ENCODE measurements around the gene DOK3.

The DOK3 gene

DNA sequence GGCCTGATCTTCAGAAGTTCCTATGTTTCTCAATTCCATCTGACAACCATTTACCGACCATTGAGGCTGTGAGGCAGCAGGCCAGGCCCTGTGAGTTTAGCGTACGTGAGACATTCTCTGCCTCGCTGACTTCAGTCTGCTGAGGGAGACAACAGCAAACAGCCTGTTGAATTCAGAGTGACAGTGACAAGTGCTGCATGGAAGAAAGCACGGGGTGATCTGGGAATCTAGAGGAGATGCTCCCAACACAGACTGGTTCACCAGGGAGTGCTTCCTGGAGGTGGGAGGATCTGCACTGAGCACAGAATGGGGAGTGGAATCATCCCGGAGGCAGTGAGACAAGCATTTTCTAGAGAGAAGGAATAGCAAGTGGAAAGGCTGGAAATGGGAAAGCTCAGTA, 17.2 kb upstream of the DOK3 start:
- in situ Hi-C loops (cut with MboI; ENCODE audit: low sequenced_read_pairs), result no loop called here
- peaks cover 48% of the 10 kb centered on the region for H3K36me3 ChIP-seq (replicated peaks)
- DNase-seq (ENCODE audit: low spot score in 2 of 2), result no peak
- no peaks in the 10 kb centered on the region for H3K4me1 ChIP-seq
- no peak overlapping the region for H3K4me3 ChIP-seq
- no peaks in the 10 kb centered on the region for H3K27me3 ChIP-seq (ENCODE audit: low read depth)
- no peaks in the 10 kb centered on the region for H3K9me3 ChIP-seq

DNA sequence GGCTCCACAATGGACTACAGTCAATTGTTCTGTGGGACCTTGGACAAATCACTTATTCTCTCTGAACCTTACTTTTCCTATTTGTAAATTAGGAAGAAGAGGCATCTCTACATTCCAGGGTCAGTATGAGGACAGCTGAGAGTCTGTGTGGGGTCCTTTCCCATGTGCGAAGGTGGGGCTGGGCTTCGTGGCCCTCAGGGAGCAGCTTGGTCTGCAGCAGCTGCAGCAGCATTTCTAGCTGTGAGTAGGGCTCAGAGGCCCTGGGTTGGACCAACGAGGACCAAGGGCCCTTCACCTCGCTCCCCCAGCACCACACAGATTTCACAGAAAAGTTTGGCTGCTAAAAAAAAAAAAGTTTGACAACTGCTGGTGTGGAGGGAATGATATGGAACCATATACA, 16.6 kb upstream of the DOK3 start:
- DNase-seq (ENCODE audit: low spot score in 2 of 2), result no peak
- Histone ChIP-seq H3K36me3 (replicated peaks) (peaks cover 50% of the 10 kb centered on the region), H3K9me3 (no peaks in the 10 kb centered on the region), H3K4me3 (no peak overlapping the region), H3K27me3 (ENCODE audit: low read depth) (no peaks in the 10 kb centered on the region), H3K4me1 (no peaks in the 10 kb centered on the region)
- in situ Hi-C loops (cut with MboI; ENCODE audit: low sequenced_read_pairs), result no loop called here

DNA sequence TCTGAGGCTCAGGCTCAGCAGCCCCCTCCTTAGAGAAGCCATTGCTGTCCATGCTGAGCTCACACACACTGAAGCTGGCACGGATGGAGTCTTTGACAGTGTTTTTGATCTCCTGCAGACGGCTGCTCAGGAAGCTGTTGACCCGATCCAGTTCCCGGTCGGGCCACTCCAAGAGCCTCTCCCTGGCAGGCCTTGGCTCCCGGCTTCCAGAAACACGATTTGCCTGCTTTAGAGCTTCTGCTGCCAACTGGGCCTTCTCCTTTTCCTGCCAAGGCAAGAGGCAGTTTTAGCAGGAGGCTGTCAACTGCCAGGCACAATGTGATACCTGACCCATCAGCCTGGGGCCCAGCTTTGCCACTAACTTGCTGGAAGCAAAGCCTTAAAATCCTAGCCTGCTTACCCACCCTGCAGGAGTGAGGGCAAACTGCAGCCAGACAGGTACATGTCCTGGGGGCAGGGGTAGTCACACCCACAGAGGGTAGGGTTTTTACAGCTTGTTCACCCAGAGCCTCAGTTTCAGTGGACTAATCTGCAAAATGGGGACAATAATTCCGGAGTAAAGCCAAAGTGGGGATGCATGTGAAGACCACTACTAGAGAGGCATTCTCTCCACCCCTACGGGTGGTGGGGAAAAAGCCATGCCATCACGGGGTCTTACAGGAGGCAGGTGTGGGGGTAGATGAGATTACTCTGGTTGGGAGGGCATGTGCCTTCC, 15.5 kb upstream of the DOK3 start:
- Histone ChIP-seq H3K9me3 (no peaks in the 10 kb centered on the region), H3K4me1 (no peaks in the 10 kb centered on the region), H3K36me3 (replicated peaks) (peaks cover 51% of the 10 kb centered on the region), H3K27me3 (ENCODE audit: low read depth) (no peaks in the 10 kb centered on the region), H3K4me3 (no peak overlapping the region)
- in situ Hi-C loops (cut with MboI; ENCODE audit: low sequenced_read_pairs), result no loop called here
- DNase-seq (ENCODE audit: low spot score in 2 of 2), result no peak

DNA sequence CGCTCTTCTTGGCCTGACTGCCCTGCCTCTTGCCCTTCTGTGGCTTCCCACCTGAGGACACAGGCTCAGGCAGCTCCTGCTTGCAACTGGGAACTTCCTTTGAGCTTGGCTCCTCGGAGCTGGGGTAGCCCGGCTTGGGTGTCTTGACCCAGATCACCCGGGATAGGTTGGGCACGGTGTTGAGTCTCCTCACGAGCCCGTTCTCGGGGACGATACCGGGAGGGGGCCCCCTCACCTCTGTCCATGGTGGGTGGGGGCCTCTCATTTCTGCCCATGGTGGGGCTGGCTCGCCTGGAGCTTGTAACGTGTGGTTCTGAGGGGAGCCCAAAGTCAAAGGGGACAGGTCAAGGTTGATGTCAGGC, 14.9 kb upstream of the DOK3 start:
- Histone ChIP-seq H3K27me3 (ENCODE audit: low read depth) (no peaks in the 10 kb centered on the region), H3K4me3 (no peak overlapping the region), H3K9me3 (no peaks in the 10 kb centered on the region), H3K36me3 (replicated peaks) (peaks cover 48% of the 10 kb centered on the region), H3K4me1 (no peaks in the 10 kb centered on the region)
- no peak for DNase-seq (ENCODE audit: low spot score in 2 of 2)
- in situ Hi-C loops (cut with MboI; ENCODE audit: low sequenced_read_pairs), result no loop called here

DNA sequence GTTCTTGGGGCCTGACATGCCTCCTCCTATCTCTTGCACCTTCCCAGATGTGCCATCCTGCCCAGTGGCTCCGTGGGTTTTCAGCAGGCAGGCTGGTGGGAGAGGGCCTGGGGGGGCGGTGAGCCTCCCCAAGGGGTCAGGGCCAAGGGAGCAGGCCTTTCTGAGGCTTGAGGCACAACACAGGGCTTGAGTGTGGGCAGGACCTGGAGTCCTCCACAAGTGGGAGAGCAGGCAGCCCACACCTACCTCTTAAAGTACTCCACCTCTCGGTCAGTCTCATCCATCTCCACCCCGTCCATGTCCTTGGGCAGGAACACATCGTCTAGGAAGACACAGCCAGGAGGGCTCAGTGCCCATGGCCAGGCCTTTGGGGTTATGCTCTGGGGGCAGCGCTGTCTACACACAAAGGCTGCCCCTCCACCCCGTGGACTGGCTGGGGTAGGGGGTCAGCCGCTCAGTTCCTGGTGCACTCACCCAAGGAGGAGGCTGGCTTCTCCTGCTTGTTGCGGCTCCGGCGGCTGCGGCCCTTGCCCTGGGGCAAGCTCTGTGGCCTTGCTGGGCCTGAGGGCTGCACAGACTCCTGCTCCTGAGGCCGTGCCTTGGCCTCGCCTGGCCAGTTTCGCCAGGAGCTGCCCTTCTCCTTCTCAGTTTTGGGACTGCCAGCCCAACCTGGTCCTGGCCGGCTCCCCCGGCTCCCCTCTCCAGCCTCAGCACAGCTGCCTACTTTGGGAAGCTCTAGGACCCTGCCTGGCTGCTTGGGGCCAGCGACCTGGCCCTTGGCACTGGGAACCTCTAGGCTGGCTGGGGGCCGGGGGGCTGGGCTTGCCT, 14.3 kb upstream of the DOK3 start:
- Histone ChIP-seq H3K9me3 (no peaks in the 10 kb centered on the region), H3K36me3 (replicated peaks) (peaks cover 44% of the 10 kb centered on the region), H3K27me3 (ENCODE audit: low read depth) (no peaks in the 10 kb centered on the region), H3K4me1 (no peaks in the 10 kb centered on the region), H3K4me3 (no peak overlapping the region)
- DNase-seq (ENCODE audit: low spot score in 2 of 2), result no peak
- in situ Hi-C loops (cut with MboI; ENCODE audit: low sequenced_read_pairs), result no loop called here

DNA sequence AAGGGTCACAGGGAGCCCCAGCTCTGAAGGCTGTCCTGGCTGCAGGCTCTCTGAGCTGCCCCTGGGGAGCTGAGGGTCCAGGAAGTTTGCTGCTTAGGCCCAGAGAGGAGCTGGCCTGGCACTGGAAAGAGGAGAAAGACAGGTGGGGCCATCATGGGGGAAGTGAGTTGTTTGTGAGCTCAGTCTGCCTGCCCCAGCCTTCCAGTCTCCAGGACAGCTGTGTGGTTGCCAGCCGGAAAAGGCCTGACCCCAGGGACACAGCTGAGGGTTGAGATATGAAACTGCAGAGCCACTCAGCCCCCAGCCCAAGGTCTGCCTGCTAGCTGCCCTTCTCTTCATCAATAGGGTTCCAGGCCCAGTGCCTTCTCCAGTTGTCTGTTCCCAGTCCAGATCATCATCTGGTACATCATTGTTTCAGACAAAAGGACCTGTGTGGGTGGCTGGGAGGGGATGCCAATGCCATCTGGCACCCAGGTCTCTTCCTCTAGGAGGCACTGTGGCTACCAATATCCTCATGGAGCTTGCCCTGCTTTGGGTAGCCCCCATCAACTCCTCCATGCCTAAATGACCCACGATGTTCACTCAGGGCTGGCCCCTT, 11.4 kb upstream of the DOK3 start:
- Histone ChIP-seq H3K4me3 (no peak overlapping the region), H3K9me3 (no peaks in the 10 kb centered on the region), H3K36me3 (replicated peaks) (peaks cover 40% of the 10 kb centered on the region), H3K27me3 (ENCODE audit: low read depth) (no peaks in the 10 kb centered on the region), H3K4me1 (peaks cover under 1% of the 10 kb centered on the region; the same call in 1 of the 2 replicates)
- no peak for DNase-seq (ENCODE audit: low spot score in 2 of 2)
- in situ Hi-C loops (cut with MboI; ENCODE audit: low sequenced_read_pairs), result no loop called here

DNA sequence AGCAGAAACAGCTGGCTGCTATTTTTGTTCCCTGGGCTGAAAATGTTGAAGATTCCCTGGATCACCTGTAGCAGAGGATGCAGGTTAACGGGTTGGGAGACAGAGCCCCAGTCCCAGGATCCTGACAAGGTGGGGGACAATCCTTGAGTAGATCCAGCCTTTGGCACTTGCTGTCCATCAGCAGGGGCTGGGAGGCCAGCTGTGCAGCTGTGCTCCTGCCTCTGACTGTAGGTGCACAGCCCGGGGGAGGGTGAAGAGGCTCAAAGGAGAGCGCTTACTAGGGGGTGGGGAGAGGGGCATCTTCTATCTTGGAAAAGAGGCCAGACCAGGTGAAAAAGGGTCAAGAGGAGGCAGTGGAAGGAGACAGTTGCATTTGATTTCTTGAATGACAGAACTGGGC, 10.6 kb upstream of the DOK3 start:
- Histone ChIP-seq H3K36me3 (replicated peaks) (peaks cover 42% of the 10 kb centered on the region), H3K27me3 (ENCODE audit: low read depth) (no peaks in the 10 kb centered on the region), H3K4me3 (no peak overlapping the region), H3K9me3 (no peaks in the 10 kb centered on the region), H3K4me1 (peaks cover 5% of the 10 kb centered on the region)
- DNase-seq (ENCODE audit: low spot score in 2 of 2), result no peak
- in situ Hi-C loops (cut with MboI; ENCODE audit: low sequenced_read_pairs), result no loop called here

DNA sequence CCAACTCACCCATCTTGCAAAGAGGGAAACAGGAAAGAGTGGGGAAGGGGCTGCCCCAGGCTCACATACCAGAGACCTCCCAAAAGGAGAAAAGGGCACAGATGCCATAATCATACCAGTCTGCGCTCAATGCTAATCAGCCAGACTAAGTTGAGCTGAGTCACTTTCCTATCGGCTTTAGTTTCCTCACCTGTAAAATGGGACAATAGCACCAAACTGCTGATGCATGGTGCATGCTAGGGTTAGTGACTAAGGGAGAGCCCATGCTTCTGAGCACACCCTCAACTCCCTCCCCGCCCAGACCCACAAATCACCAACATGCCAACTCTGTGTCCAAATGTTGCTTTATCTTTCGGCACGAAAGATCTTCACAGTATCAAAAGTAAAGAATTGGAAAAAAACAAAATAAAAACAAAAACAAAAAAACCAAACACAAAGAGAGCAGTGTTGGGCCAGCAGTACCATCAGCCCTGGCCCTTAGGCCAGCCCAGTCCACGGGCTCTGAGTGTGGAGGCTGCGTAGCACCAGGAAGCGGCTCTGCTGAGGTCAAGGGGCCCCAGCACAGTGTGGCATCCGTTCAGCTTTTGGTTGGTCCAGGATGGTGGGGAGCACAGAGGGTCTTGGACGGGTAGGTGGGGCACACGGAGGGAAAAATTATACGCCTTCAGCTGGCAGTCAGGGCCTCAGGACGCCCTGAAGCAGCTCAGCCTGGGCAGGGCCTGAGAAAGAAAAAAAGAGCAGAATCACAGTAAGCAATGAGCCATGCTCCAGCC, 10.0 kb upstream of the DOK3 start:
- in situ Hi-C loops (cut with MboI; ENCODE audit: low sequenced_read_pairs), result no loop called here
- Histone ChIP-seq H3K36me3 (replicated peaks) (peaks cover 45% of the 10 kb centered on the region), H3K4me3 (no peak overlapping the region)

DNA sequence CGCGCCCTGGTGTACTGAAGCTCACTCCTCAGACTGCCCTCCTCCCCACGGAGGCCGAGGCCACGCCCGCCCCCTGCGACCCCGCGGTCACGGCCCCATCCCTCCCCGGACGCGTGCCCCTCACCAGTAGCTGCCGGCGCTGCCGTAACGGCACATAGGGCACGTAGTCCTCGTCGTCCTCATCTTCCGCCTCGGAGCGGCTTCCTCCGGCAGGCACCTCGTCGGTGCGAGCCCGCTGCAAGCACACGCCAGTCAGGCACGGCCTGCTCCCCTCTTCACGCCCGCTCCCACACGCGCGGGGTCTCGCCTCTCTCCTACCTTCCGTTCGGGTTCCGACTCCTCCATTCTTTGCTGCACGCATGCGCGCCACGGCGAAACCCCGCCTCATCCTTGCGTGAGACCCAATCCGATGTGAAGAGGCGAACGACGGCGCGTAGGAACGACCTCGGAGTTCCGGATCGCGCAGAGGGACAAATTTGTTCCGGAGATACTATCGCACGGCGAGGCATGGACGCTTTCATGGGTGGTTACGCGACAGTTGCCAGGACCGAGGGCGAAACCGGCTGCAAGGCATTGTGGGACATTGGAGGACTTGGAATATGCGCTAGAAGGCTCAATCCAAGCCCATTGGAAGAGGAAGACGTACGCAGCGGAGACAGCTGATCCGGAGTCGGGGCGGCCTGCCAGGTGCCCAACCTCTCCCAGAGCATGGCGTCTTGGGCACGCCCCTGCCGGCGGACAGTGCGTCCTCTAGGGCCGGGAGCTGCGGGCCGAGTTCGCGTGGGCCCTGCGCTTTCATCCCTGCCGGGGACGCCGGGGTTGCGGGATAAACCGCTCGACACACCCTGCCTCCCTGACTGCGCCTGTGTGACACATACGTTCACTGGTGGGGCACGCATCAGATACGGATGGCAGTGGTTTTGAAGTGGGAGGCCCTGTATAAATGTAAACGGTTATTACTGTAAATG, 7.3 kb upstream of the DOK3 start, which contains the start of gene DDX41:
Gene DDX41, minus strand, starts transcription at position 361 of the 968 bp plus-strand sequence. Its CDS starts 16 bp downstream, at position 345.
- H3K4me3 ChIP-seq, result peak within 1 kb of the TSS; percentile 100
- H3K36me3 ChIP-seq (replicated peaks), result peaks cover 59% of the 10 kb centered on the region
- H3K9me3 ChIP-seq, result no peaks in the 10 kb centered on the region
- DNase-seq (ENCODE audit: low spot score in 2 of 2), result peak; percentile 96 to 97
- in situ Hi-C loops (cut with MboI; ENCODE audit: low sequenced_read_pairs), result no loop called here
- no peaks in the 10 kb centered on the region for H3K27me3 ChIP-seq (ENCODE audit: low read depth)
- H3K4me1 ChIP-seq, result peaks cover 5% of the 10 kb centered on the region

More for the DNA sequence above, 10.0 kb upstream of the DOK3 start:
- Histone ChIP-seq H3K27me3 (ENCODE audit: low read depth) (no peaks in the 10 kb centered on the region), H3K9me3 (no peaks in the 10 kb centered on the region), H3K4me1 (peaks cover 5% of the 10 kb centered on the region)
- no peak for DNase-seq (ENCODE audit: low spot score in 2 of 2)

DNA sequence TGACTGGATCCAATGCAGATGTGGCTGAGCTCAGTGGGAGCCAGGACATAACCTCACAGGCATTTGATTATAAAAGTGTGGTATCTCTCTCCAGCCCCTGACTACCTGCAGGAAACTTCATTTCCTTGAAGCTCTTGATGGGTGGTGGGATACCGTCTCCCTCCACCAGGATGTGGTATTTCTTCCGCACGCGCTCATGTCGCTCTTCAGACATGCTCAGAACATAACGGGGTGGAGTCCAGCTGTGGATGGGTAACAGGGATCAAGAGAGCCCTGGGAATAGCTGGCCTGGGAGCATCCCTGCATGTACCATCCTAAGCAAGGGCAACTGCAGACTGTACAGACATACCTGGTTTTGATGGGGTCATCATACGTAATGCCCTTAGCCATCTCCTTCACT, 6.0 kb upstream of the DOK3 start:
- Histone ChIP-seq H3K4me1 (peaks cover 5% of the 10 kb centered on the region), H3K4me3 (peak overlapping the region; percentile 100), H3K36me3 (replicated peaks) (peaks cover 61% of the 10 kb centered on the region), H3K27me3 (ENCODE audit: low read depth) (no peaks in the 10 kb centered on the region), H3K9me3 (no peaks in the 10 kb centered on the region)
- in situ Hi-C loops (cut with MboI; ENCODE audit: low sequenced_read_pairs), result no loop called here
- no peak for DNase-seq (ENCODE audit: low spot score in 2 of 2)

DNA sequence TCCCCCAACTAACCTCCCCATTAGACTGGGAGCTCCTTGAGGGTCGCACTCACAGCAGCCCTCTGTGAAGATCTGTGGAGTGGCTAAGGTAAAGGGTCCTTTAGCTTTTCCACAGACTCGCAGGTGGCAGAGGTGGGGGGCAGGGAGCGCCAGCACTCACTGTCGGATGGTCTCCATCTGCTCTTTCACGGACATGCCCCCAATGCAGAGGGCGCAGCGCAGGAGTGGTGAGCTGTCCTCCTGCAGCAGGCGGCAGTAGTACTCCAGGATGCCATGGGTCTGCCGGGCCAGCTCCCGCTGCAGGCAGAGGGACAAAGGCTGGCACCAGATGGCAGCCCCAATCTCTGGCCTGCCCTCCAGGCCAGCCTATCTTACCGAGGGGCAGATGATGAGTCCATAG, 4.9 kb upstream of the DOK3 start:
- Histone ChIP-seq H3K36me3 (replicated peaks) (peaks cover 67% of the 10 kb centered on the region), H3K4me3 (no peak overlapping the region), H3K4me1 (peaks cover 5% of the 10 kb centered on the region), H3K27me3 (ENCODE audit: low read depth) (no peaks in the 10 kb centered on the region), H3K9me3 (no peaks in the 10 kb centered on the region)
- in situ Hi-C loops (cut with MboI; ENCODE audit: low sequenced_read_pairs), result no loop called here
- no peak for DNase-seq (ENCODE audit: low spot score in 2 of 2)

DNA sequence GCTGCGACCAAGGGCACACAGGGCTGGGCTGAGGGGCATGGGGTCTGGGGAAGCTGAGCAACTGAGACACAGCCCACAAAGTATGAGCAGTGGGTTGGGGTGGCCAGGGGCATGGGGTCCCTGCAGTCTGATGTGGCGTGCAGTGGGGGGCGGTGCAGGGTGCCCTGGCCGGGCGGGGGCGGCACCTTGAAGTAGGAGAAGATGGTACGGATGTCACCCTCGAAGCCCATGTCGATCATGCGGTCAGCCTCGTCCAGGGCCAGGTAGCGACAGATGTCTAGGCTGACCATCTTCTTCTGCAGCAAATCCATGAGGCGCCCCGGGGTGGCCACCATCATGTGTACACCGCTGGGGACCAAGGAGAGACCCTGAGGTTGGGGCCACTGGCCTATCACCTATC, 3.9 kb upstream of the DOK3 start:
- DNase-seq (ENCODE audit: low spot score in 2 of 2), result no peak
- H3K27me3 ChIP-seq (ENCODE audit: low read depth), result no peaks in the 10 kb centered on the region
- no peaks in the 10 kb centered on the region for H3K9me3 ChIP-seq
- H3K4me1 ChIP-seq, result peaks cover 5% of the 10 kb centered on the region
- in situ Hi-C loops (cut with MboI; ENCODE audit: low sequenced_read_pairs), result no loop called here
- peaks cover 67% of the 10 kb centered on the region for H3K36me3 ChIP-seq (replicated peaks)
- H3K4me3 ChIP-seq, result no peak overlapping the region

Measured in HAP-1 (cell line).